DOHH2 (cell line): ENCODE results near the gene SLIT2.

Source experiments
- H3F3A ChIP-seq: fragments of 200-600 bp; sonication (generic), shearing (Covaris generic); 2 replicates; pipeline ENCODE4 v1.6.0; 2016; ENCODE audit warnings: antibody characterized with exemption, mild to moderate bottlenecking; ENCODE audit not compliant: control insufficient read depth, insufficient read depth
- H3K27ac ChIP-seq: fragments of 200-600 bp; sonication (generic); 2 replicates; pipeline ENCODE4 v1.5.1; 2014; ENCODE audit warnings: low read depth, mild to moderate bottlenecking, low read length, moderate library complexity
- H3K27me3 ChIP-seq: fragments of 200-600 bp; sonication (generic); 2 replicates; pipeline ENCODE4 v1.6.1; 2014; ENCODE audit warnings: mild to moderate bottlenecking, low read length, mixed read lengths; ENCODE audit not compliant: control insufficient read depth
- H3K36me3 ChIP-seq: fragments of 200-600 bp; sonication (generic); 2 replicates; pipeline ENCODE4 v1.6.1; 2014; ENCODE audit warnings: mild to moderate bottlenecking, low read length, moderate library complexity, mixed read lengths; ENCODE audit not compliant: control insufficient read depth
- H3K4me1 ChIP-seq: fragments of 200-600 bp; sonication (generic); 2 replicates; pipeline ENCODE4 v1.6.1; 2014; ENCODE audit warnings: mild to moderate bottlenecking, low read length, mixed read lengths; ENCODE audit not compliant: control insufficient read depth
- H3K4me2 ChIP-seq: fragments of 200-600 bp; sonication (generic); 2 replicates; pipeline ENCODE4 v1.6.0; 2014; ENCODE audit warnings: mild to moderate bottlenecking, low read length, moderate library complexity
- H3K4me3 ChIP-seq: fragments of 200-600 bp; sonication (generic); 2 replicates; pipeline ENCODE4 v1.5.1; 2014; ENCODE audit warnings: mild to moderate bottlenecking, low read length, mixed read lengths
- H3K79me2 ChIP-seq: fragments of 200-600 bp; sonication (generic); 2 replicates; pipeline ENCODE4 v1.6.1; 2014; ENCODE audit warnings: mild to moderate bottlenecking, low read length, mixed read lengths; ENCODE audit not compliant: control insufficient read depth
- H3K9me2 ChIP-seq: fragments of 200-600 bp; sonication (generic); replicated peaks from 2 replicates; pipeline ENCODE4 v1.6.1; 2014; ENCODE audit warnings: mild to moderate bottlenecking, low read length, mixed read lengths; ENCODE audit not compliant: control insufficient read depth
- H3K9me3 ChIP-seq: fragments of 200-600 bp; sonication (generic); 2 replicates; pipeline ENCODE4 v1.6.1; 2014; ENCODE audit warnings: antibody characterized with exemption, low read length, mixed read lengths; ENCODE audit not compliant: control insufficient read depth, insufficient read depth
- H4K20me1 ChIP-seq: fragments of 200-600 bp; sonication (generic); 2 replicates; pipeline ENCODE4 v1.6.0; 2014; ENCODE audit warnings: low read depth, mild to moderate bottlenecking, antibody characterized with exemption, low read length, moderate library complexity; ENCODE audit not compliant: control insufficient read depth, insufficient read depth
- EZH2phosphoT487 ChIP-seq: fragments of 200-600 bp; sonication (generic); IDR thresholded peaks from 2 replicates; pipeline ENCODE4 v1.6.1; 2017; ENCODE audit warnings: borderline replicate concordance, mild to moderate bottlenecking, antibody characterized with exemption, low read length, moderate library complexity, mixed read lengths
- TF ChIP-seq, protein P1 (sequence below): fragments of 200-600 bp; sonication (generic); IDR thresholded peaks from one replicate; pipeline ENCODE4 v1.5.1; 2014; ENCODE audit warnings: antibody characterized with exemption, mild to moderate bottlenecking, low read depth, low read length; ENCODE audit not compliant: poor library complexity, severe bottlenecking

Gene SLIT2

DNA sequence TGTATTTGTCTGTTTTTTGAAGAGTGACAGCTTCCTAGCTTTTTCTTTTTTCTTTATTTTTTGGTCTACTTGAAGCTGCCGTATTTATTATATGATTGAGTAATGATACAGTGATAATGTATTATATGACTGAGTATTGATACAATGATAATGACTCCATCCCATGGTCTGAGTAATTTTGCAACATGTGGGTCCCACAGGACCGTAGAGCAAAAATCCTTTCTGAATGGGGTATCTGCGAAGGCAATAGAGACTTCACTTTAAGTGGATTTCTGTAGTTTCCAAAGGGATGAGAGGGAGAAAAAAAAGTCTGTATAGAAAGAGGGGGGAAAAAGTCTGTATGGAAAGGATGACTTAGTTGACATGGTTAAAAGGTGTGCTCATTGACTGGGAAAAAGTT is 41.0 kb downstream of the SLIT2 start:
- Histone ChIP-seq H3F3A (no peaks in the 10 kb centered on the region), H3K9me2 (no peaks in the 10 kb centered on the region), H3K4me1 (no peaks in the 10 kb centered on the region), H3K36me3 (no peaks in the 10 kb centered on the region), H3K9me3 (no peaks in the 10 kb centered on the region), H3K79me2 (no peaks in the 10 kb centered on the region), H4K20me1 (no peaks in the 10 kb centered on the region), H3K4me2 (no peak overlapping the region), H3K4me3 (no peak overlapping the region), H3K27me3 (no peaks in the 10 kb centered on the region), H3K27ac (no peak overlapping the region)
- TF ChIP-seq, protein P1, sequence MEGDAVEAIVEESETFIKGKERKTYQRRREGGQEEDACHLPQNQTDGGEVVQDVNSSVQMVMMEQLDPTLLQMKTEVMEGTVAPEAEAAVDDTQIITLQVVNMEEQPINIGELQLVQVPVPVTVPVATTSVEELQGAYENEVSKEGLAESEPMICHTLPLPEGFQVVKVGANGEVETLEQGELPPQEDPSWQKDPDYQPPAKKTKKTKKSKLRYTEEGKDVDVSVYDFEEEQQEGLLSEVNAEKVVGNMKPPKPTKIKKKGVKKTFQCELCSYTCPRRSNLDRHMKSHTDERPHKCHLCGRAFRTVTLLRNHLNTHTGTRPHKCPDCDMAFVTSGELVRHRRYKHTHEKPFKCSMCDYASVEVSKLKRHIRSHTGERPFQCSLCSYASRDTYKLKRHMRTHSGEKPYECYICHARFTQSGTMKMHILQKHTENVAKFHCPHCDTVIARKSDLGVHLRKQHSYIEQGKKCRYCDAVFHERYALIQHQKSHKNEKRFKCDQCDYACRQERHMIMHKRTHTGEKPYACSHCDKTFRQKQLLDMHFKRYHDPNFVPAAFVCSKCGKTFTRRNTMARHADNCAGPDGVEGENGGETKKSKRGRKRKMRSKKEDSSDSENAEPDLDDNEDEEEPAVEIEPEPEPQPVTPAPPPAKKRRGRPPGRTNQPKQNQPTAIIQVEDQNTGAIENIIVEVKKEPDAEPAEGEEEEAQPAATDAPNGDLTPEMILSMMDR: no peak
- no peak for TF ChIP-seq EZH2phosphoT487

DNA sequence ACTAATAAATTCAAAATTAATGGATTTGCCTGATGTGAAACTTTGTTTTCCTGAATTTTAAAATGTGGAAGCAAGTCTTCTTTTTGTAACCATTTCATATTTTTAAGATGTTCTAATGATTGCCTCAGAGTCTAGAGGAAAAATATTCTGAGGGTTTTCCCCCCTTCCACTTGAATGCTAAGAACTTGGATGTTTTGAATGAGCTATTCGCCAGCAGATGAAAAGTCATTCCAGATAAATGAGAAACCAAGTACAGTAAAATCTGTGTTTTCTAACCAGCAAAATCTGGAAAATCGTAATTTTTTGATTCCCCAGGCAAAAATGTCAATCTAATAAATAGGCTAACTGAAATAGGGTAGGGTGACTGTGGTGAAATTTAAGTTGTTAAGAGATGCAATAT is 45.6 kb downstream of the SLIT2 start:
- H3K27ac ChIP-seq: no peak overlapping the region
- no peaks in the 10 kb centered on the region for H3K9me3 ChIP-seq
- no peaks in the 10 kb centered on the region for H3K79me2 ChIP-seq
- no peak for TF ChIP-seq EZH2phosphoT487
- TF ChIP-seq, protein P1: no peak
- H4K20me1 ChIP-seq: no peaks in the 10 kb centered on the region
- no peak overlapping the region for H3K4me2 ChIP-seq
- no peaks in the 10 kb centered on the region for H3K4me1 ChIP-seq
- H3K4me3 ChIP-seq: no peak overlapping the region
- no peaks in the 10 kb centered on the region for H3K36me3 ChIP-seq
- H3K27me3 ChIP-seq: no peaks in the 10 kb centered on the region
- no peaks in the 10 kb centered on the region for H3F3A ChIP-seq
- no peaks in the 10 kb centered on the region for H3K9me2 ChIP-seq

DNA sequence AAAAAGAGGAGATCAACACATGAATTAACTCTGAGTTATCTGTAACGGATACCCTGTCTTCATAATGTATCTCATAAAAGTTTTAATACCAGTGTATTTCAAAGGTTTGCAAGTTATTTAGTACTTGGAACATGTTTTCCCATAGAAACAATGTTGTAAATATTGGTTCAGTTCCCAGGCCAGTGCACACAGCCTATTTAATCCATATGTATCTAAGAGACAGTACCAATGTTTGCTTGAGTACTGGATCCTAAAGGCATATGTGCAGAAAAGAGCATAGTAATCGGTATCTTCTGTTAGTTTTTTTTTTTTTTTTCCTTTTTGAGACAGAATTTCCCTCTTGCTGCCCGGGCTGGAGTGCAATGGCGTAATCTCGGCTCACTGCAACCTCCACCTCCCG is 46.1 kb downstream of the SLIT2 start:
- Histone ChIP-seq H3K4me1 (no peaks in the 10 kb centered on the region), H3K27ac (no peak overlapping the region), H3K79me2 (no peaks in the 10 kb centered on the region), H3K9me3 (no peaks in the 10 kb centered on the region), H3F3A (no peaks in the 10 kb centered on the region), H3K4me2 (no peak overlapping the region), H3K9me2 (no peaks in the 10 kb centered on the region), H3K27me3 (no peaks in the 10 kb centered on the region), H3K4me3 (no peak overlapping the region), H3K36me3 (no peaks in the 10 kb centered on the region), H4K20me1 (no peaks in the 10 kb centered on the region)
- no peak for TF ChIP-seq EZH2phosphoT487
- TF ChIP-seq, protein P1: no peak

DNA sequence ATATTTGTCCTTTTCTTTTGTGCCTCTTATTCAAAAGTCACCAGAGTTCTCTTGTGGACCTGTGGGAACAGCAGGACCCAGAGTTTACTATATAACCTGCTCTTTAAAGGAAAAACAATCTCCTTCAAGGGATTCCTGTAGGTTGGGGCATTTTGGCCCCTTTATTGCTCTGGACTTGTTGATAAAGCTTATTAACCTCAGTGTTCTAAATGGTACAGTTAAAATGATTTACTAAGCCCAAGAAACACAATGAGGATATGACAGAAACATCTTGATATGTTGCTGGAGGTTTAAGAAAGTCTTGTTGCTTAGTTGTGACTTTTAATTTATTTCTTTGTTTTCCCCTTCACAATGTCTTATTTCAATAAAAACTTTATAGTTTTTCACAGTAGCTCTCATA is 46.8 kb downstream of the SLIT2 start:
- no peak for TF ChIP-seq EZH2phosphoT487
- TF ChIP-seq, protein P1: no peak
- H3F3A ChIP-seq: no peaks in the 10 kb centered on the region
- H3K4me2 ChIP-seq: no peak overlapping the region
- H3K4me1 ChIP-seq: no peaks in the 10 kb centered on the region
- no peak overlapping the region for H3K4me3 ChIP-seq
- H3K79me2 ChIP-seq: no peaks in the 10 kb centered on the region
- H4K20me1 ChIP-seq: no peaks in the 10 kb centered on the region
- no peak overlapping the region for H3K27ac ChIP-seq
- no peaks in the 10 kb centered on the region for H3K36me3 ChIP-seq
- no peaks in the 10 kb centered on the region for H3K27me3 ChIP-seq
- H3K9me3 ChIP-seq: no peaks in the 10 kb centered on the region
- H3K9me2 ChIP-seq: no peaks in the 10 kb centered on the region
